DMS 273 (cell line): ENCODE measurements around the gene FPGS.

Experiments
- DNase-seq: peaks from one replicate; lab custom pipeline; 2025; ENCODE audit not compliant: unreplicated experiment; lab: John Stamatoyannopoulos, UW

Gene FPGS

GRCh38 chr9:127786773-127787104, 15.9 kb upstream of the FPGS start:
- no peak for DNase-seq

- DNase-seq, result no peak
These were observed 14.2 kb upstream of the FPGS start for GRCh38 chr9:127788337-127789011.

GRCh38 chr9:127789179-127789578, 13.5 kb upstream of the FPGS start:
- no peak for DNase-seq

GRCh38 chr9:127790094-127790855, 12.4 kb upstream of the FPGS start:
- DNase-seq, result no peak

- peak; percentile 25 for DNase-seq
These were observed 11.6 kb upstream of the FPGS start for GRCh38 chr9:127791085-127791484.

- no peak for DNase-seq
These were observed 10.2 kb upstream of the FPGS start for GRCh38 chr9:127792417-127793031.

GRCh38 chr9:127793093-127793708, 9.5 kb upstream of the FPGS start:
- DNase-seq, result peak; percentile 89

GRCh38 chr9:127794001-127794791, 8.5 kb upstream of the FPGS start:
- DNase-seq, result no peak

- peak; percentile 47 for DNase-seq
These were observed 6.4 kb upstream of the FPGS start for GRCh38 chr9:127796225-127796813.

- no peak for DNase-seq
These were observed 5.8 kb upstream of the FPGS start for GRCh38 chr9:127796852-127797370.

- no peak for DNase-seq
These were observed 617 bp upstream of the FPGS start for GRCh38 chr9:127801955-127802575.

- DNase-seq, result peak; percentile 58
These were observed 1.0 kb downstream of the FPGS start for GRCh38 chr9:127803507-127804352.

GRCh38 chr9:127805620-127806019, 2.9 kb downstream of the FPGS start:
- peak; percentile 53 for DNase-seq

GRCh38 chr9:127806871-127807270, 4.2 kb downstream of the FPGS start:
- no peak for DNase-seq

- no peak for DNase-seq
These were observed 5.8 kb downstream of the FPGS start for GRCh38 chr9:127808347-127809001.

- no peak for DNase-seq
These were observed 6.4 kb downstream of the FPGS start for GRCh38 chr9:127809002-127809539.

GRCh38 chr9:127809540-127810377, 7.1 kb downstream of the FPGS start:
- DNase-seq, result no peak
